Right hindlimb (tissue), 1 donor: ENCODE data around the gene FAM13C.
"Not testable (repeated sequence)": the region's sequence is repeated elsewhere in the genome, so short reads cannot be mapped to it uniquely, and the experiment has no call there.

ENCODE experiments used
- DNase-seq: peaks from one replicate; pipeline ENCODE4 v3.0.0-alpha.2; 2018

The FAM13C gene

DNA sequence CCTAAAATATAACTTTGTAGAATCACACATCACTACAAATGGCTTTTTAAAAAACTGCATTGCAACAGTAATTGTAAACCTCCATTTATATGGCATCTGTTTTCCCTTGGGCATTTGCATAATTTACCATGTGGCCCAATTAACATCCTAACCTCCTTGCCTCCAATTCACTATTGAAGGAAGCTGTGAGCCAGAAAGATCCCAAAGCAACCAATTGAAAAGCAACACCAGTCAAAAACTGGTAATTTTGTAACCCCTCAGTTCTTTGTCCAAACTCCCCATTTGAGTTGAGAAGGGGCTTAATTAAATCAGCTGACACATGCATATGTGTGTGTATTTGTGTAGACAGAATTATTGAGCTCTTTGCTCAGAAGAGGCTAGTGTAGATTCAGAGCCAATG lies 90.3 kb downstream of the FAM13C start:
- DNase-seq = no peak

DNA sequence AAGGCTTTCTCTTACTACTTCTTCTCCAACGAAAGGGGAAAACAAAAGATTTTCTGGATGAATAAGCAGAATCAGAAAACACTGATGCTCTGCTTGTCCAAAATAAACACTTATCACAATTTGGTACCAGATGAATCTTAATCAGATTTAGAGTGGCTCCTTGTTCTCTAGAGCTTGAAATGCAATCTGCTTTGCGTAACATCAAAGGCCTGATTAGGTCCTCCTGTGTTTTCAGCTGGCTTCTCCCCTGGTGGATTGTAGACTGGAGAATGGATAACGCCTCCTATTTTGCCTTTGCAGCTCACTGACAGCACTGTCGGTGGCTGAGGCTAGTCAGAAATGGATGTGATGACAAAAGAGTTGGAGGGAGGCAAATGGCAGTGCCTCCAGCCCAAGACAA lies 91.2 kb downstream of the FAM13C start:
- DNase-seq = no peak

DNA sequence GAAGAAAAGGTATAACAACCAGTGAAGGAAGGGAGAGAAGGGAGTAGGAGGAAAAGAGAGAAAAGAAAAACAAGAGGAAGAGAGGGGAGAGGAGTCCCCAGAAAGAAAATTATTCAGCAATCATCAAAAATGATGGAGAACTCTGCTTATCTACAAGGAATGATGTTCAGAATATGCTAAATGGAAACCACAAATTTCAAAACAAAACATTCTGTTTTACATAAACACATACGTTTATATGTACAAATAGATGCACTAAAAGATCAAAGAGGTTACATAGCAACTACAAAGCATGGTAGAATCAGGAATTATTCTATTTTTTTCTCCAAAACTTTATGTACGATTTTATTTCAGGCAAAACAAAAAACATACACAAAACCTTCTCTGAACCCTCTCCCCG lies 91.9 kb downstream of the FAM13C start:
- no peak for DNase-seq

DNA sequence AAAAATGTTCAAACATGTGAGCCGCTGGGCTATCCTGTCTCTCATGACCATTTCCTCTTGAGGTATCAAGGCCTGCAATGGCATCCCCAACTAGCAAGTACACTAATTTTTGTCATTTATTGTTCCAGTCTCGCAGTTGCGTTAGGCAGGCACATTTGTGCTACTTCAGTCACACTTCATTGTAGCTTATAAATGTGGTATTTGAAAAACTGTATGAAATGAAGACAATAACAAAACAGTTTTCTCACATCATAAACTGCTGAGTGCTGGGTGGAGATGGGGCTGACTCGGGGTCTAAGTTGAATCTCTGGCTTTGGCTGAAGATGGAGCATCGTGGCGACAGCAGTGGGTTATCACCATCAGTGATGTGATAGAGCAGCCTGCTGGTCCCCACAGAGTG lies 92.7 kb downstream of the FAM13C start:
- no peak for DNase-seq

DNA sequence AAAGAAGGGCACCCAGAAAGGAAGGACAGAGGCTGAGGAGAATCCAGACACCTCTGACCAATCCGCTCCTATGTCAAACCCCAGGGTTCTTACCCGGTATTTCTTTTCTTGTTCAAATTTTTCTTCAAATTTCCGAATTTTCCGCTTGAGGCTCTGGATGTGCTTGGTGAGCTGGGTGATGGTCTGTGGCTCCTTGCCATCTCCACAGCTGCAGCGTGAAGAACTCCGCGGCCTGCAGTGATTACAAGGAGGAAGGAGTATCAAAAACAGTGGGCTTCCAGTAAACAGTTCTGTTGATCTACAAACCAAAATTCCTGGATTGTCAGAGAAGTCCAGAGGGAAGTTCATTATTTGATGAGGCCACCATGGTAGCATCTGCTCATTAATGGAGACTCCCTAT lies 93.9 kb downstream of the FAM13C start:
- DNase-seq = no peak

DNA sequence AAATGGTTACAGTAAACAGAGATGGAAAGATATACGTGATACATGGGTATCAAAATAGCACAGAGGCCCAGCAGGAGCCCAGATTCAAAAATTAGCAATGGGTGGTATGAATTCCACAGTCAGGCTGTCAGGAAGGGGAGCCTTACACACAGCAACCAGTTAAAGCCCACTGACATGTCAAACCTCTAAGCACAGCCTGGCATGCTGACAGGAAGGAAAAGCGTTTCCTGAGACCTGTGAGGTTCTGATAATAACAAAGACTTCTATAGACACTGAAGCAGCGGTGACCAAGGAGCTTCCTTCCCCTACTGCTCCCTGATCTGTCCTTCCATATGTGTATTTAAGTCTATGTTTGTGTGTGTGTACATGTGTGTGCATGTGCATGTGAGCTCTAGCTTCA lies 96.0 kb downstream of the FAM13C start:
- no peak for DNase-seq

DNA sequence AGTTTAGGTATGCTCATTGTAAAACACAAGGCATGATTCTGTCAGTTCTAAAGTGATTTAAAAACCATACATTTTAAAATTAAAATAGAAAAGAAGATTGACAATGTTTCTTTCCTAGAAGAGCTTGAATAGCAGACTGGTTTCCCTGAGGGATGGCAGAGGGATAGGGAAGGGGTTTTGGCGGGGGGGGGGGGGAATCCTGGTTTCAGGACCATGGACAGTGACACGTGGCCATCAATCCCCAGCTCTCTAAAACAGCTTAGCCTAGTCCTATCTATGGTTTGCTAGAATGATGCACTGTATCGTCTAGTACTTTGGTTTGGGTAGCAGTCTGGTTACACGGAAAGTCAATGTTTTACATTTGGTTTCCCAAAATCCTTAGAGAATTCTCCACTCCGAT lies 97.2 kb downstream of the FAM13C start:
- DNase-seq = no peak

DNA sequence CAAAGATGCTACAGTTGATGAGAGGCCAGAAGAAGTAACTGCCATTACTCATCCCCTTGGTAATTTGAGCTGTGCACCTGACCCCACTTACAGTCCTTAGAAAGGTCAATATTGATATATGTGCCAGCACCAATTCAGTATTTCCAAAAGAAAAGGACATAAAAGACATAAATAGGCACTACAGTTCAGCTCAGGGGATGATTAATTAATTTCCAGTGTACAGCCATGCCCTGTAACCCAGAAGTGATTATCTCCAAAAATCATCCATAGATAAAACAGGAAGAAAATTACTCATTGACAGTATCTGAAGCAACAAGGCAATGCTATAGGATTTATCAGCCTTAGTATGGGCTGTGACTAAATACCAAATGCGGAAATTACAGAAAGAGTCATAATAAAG lies 103.5 kb downstream of the FAM13C start:
- no peak for DNase-seq

DNA sequence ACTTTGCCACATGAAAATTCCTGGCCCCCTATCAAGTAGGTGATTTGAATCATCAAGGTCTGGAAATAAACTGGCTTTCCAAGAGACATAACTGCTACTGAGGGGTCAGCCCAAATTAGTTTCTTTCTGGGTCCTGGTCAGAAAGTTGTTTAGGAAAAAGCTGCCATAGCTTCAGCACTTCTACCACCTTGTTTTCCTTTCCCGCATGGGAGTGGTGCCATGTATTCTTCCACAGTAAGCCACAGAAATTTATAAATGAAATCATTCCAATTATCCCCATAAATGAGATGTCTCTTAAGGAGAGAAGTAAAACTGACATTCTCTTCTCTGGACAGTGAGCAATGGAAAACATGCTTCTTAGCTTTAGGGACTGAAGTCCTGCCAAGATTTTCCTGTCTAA lies 105.1 kb downstream of the FAM13C start:
- no peak for DNase-seq

DNA sequence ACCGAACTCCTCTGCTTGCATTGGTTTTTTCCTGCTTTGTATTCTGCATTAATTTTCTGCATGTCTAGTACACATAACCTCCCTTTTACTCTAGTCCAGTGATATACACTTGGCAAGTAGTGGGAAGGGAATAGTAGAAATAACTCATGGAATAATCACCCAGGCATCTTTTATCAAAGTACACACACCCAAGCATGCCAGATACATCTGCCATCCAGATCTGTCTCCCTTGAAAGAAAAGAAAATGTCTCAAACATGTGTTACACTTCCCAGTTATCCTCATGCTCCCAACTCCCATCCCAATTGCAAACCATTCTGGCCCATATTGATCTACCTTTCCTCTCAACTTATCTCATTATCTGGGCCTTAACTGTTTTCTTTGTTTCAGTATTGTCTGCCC lies 106.9 kb downstream of the FAM13C start:
- DNase-seq = no peak

DNA sequence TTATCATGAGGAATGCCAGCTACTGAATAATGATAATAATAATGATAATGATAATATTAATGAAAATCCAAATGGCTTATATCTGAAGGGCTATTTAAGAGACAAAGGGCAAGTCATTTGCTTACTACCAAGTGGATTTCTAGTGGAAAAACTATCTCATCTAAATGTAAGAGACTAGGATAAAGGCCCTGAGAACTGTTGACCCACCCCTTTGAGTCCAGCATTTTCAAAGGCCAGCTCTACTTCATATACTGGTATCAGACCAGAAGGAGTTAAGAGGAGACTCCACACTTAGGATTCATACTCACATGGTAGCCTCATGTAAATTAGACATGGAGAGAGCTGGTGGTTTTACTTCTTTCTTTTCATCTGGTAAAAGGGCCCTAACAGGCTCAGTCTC lies 109.9 kb downstream of the FAM13C start:
- DNase-seq = no peak

DNA sequence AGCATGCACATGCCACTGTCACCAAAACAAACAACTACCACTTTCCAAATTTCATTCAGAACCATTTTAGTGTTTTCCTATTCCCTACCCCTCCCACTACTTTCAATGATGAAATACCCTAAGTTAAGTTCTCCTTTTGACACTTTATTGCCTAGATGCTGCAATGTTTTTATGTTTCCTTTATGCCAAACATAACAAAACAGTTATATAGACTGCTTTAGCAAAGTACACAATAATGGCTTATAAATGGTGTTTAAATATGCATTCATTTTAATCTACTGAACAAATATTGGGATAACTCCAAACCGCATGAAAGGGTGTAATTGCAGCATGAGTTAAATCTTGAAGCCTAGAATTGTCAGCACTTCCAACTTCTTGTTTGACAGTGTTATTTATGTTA lies 116.7 kb downstream of the FAM13C start:
- no peak for DNase-seq

DNA sequence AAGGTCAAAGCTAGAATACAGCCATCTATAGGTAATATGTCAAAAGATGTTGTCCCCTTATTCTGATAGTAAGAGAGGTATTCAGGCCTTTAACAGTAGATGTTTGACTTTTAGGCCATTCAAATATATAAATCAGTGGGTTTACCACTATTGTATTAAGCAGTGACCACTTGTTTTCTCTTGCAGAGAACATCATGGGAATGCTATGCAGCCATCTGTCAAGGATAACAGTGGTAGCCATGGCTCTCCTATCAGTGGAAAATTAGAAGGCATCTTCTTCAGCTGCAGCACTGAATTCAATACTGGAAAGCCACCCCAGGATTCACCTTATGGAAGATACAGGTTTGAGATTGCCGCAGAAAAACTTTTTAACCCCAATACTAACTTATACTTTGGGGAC lies 117.5 kb downstream of the FAM13C start:
- DNase-seq = no peak

DNA sequence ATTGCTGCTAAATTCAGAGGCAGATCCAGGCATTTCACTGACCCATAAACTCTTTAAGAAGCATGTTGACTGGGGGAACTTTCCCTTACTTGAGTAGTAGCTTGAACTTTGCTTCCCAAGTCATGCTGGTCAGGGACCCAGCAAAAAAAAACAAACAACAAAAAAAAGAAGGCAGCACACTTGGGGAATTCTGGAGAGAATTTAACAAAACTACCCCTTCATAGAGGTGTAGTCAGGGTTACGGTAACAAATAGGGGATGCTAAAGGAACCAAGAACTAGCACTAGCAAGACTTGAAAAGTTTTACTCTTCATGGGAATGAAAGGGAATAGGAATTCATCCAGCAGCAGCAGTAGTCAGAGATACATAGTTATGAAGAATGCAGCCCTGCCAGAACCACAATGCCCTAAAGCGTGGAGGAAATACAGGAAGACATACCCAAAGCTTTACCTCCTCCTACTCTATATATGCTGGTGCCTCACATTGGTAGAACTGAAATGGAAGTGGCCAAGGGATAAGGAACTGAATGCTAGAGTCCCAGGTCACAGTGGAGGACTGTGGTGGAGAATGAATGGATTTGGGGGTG lies 118.6 kb downstream of the FAM13C start:
- no peak for DNase-seq

DNA sequence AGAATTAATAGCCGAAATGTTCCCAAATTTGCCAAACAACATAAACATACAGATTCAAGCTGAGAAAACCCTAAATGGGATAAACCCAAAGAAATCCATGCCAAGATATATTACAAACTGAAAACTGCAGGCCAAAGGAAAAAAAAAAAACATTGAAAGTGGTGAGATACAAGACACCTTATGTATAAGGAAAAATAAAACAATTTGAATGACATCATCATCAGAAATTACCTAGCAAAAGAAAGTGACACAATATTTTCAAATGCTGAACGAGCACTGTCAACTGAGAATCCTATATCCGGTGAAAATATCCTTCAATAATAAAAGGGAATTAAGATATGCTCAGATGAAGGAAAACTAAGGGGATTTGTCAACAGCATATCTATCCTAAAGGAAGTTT lies 119.4 kb downstream of the FAM13C start:
- DNase-seq = no peak

DNA sequence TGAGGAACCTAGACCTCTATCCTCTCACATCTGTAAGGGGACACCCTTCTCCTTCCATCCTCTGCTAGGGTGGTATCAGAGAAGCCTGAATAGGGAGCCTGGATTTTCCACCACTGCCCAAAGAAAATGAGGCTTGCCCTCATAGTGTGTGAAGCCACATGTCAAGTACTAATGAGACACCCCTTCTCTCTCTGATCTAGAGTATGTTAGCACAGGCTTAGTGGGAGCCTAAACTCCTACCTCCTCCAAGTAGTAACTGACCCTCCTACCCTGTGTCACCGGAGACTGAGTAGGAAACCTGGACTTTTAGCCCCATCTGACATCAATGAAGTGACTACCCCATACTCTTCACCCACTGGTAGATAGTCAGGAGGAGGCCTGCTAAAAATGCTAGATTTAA lies 120.3 kb downstream of the FAM13C start:
- DNase-seq = no peak

DNA sequence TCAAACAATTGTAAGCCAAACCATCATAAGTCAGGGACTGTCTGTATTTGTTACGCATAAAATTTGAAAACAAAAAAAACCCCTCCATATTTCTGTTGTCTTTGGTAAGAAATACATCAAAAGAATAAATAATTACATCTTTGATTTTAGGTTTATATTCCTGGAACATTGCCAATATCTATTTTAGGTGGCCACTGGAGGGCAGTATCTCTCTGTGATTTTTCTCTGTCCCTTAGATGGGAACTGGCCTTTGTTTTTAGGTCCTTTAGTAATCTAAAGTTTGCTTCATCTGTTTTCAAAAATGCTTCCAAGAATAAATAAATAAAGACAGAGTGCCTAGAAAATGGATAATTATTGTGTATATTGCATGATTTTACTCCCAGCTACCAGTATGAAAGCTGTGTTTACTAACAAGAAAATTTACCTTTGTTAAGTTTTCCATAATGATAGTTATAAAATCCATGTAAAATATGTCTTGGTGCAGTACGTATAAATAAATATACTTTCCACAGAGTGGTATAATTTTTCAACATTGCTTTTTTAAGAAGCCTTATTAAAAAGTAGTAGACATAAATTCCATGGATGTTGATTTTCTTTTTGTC lies 121.7 kb downstream of the FAM13C start:
- DNase-seq = no peak

DNA sequence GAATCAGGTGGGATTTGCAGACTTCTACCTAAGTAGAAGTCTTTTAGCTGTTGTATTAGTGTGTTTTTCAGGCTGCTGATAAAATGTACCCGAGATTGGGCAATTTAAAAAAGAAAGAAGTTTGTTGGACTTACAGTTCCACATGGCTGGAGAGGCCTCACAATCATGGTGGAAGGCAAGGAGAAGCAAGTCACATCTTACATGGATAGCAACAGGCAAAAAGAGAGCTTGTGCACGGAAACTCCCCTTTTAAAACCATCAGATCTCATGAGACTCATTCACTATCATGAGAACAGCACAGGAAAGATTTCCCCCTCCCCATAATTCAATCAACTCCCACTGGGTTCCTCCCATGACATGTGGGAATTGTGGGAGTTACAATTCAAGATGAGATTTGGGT lies 123.2 kb downstream of the FAM13C start:
- DNase-seq = not testable (repeated sequence)

DNA sequence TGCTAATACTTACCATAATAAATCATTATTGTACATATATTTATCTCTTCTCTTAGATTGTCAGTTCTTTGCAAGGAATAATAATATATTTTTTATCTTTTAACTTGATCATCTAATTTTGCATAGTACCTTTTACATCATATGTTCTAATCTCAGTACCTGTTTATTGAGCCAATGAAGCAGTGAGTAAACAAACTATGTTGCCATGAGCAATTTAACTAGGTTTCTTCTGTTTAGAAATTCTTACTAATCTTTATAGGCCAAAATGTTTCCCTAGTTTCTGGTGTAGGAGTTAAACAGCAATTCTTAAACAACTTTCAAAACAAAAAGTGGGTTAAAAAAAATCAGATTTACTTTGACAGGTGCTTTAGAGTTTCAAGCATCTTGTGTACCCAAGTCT lies 124.6 kb downstream of the FAM13C start:
- no peak for DNase-seq

DNA sequence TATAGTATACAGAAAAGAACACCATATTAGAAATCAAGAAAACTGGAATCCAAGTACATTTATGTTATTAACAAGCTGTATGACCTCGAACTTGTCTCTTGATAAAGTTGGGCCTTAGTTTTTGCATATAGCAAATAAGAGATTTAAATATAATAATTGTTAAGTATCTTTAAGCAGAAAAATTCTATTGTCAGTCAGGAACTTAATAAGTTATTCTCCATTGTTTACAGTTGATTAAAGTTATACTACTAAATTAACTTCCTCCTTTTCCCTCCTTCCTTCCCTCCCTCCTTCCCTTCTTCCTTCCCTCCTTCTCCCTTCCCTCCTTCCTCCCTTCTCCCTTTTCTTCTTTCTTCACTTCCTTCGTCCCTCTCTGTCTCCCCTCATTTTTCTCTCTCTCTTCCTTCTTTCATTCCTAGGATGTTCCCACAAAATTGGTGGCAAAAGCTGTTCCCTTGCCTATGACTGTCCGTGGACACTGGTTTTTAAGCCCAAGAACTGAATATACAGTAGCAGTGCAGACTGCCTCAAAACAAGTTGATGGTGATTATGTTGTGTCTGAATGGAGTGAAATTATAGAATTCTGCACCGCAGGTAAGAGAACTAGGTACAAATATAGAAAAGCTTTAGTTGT lies 126.2 kb downstream of the FAM13C start:
- DNase-seq = no peak

DNA sequence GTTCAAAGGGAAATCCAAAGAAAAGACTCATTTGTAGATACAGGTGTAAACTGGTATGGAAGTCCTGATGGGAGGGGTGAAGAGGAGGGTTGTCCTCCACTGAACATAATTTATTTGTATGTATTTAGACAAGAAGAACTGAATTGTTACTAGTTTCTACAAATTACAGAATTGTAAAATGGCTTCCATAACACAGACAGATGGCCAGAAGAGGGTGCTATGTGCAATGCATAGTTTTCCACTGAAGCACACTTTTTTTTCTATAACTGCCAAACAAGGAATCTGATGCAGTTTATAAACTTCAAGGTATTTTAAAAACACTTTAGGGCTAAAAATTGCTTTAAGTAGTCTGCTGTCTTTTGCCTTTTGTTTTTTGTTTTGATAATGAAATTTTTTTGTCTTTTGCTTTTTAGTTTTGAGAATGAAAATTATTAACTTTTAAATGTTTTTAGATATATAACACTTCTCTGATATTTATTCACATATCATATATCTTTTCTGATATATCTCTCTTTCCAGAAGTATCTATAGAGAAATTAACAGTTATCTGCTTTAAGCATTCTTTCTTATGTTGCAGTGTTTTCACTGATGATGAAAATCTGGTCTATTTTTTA lies 127.4 kb downstream of the FAM13C start:
- no peak for DNase-seq

DNA sequence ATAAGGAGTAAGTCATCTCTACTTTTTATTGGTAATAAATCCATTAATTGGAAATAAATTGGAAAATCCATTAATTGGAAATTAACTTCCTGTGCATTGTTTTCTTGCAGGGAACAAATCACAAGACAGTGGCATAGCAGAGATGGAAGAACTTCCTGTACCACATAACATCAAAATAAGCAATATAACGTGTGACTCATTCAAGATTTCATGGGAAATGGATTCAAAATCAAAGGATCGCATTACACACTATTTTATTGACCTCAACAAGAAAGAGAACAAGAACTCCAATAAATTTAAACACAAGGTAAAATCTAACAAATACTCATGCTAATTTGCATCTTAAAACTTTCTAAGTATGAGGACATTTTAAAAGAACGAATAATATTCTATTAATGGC lies 128.2 kb downstream of the FAM13C start:
- no peak for DNase-seq

DNA sequence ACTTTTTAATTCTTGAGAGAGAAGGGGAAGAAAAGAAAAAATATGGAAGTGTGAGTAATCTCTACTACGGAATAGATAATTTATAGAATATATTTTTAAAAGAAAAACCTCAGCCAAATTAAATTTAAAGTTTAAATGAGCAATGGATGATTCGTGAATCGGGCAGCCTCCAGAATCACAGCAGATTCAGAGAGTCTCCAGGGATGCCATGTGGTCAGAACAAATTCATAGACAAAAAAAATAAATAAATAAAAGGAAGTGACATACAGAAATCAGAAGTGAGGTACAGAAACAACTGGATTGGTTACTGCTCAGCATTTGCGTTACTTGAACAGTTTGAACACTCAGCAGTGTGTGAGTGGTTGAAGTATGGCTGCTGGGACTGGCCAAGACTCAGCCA lies 132.9 kb downstream of the FAM13C start:
- DNase-seq = no peak

DNA sequence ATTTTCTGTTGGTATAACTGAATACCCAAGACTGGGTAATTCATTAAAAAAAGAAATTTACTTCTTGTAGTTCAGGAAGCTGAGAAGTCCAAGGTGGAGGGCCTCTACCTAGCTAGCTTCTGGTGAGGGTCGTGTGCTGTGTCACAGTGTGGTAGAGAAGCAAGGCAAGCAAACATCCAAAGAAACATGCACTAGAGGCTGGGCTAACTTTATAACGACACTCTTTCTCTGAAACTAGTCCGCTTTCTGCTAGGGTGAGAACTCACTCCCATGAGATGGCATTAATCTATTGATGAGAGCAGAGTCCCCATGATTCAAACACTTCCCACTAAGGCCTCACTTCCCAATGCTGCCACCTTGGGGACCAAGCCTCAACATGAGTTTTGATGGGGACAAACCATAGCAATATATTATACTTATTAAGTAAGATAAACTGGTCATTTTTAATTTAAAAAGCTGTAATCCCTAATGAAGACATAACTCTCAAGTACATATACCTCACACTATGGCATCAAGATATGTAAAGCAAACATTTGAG lies 135.1 kb downstream of the FAM13C start:
- no peak for DNase-seq
